HG02571 (cell line): ENCODE results near the gene ERC1.
"Not testable (repeated sequence)": the region's sequence is repeated elsewhere in the genome, so short reads cannot be mapped to it uniquely, and the experiment has no call there.

Experiments
- ATAC-seq: cut with Tn5 transposase; IDR thresholded peaks from one replicate; pipeline ENCODE4 v1.9.1; 2021; ENCODE audit warnings: mild to moderate bottlenecking, moderate library complexity; ENCODE audit not compliant: unreplicated experiment

Gene ERC1

DNA sequence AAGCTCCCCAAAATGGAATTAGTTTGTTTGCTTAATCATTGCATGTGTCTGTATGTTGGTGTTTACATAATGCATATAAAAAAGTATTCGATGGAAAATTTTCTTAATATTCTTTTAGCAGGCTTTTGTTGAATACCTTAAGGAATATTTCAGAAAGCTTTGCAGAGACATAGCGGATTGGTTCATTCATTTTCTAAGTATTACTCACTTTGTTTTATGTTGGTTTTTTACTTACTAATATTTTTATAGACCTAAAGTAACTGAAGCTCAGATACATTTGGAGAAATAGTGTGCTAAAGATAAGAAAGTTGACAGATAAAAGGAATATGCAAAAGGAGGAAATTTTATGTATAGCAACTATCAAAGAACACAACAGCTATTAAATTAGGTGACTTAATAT lies 191.0 kb downstream of the ERC1 start:
- no peak for ATAC-seq

DNA sequence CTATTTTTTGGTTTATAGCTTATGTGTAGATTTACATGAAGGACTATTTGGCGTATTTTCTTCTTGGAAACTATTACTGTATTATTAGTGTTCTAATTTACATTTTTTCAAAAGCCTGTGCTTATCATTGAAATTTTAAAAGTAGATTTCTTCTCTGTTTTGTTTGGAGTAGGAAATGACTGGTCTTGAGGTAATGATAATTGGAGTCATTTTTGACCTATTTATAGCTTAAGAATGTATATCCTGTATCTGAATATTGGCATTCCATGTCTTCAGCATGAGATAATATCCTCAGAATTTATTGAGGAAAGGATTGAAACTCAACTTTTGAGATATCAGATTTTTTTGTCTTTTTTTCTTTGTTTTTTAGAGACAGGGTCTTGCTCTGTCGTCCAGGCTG lies 193.4 kb downstream of the ERC1 start:
- ATAC-seq, result no peak

DNA sequence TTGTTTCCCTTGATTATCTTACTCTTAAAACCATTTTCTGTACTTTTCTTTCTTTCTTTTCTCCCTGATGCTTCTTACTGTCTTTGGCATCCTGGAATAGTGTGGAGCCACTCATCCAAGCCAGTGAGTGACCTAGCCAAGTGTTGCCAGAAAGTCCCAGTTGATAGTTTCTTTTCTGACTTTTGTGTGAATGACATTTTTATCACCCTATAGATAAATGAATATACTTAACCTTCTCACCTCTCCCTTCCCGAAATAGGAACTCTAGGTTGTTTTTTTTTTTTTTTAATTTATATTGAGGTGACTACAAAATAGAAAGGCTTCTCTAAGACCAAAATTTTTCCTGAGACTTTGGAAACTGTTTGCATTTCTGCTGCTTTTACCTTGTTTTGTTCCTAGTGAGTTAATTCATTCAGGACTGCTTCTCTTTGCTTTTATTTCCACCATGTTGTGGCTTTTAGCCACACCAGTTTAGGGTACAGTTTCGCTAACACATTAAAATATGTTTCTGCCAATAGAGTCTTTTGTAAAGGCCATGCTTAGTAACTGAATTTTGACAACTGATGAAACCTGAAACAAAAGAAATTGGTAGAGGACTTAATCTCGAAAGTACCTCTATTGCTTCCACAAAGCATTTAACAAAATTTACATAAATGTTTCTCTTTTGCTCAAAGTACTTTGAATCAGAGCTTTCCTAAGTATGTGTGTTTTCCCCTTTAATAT lies 194.6 kb downstream of the ERC1 start:
- ATAC-seq, result no peak

DNA sequence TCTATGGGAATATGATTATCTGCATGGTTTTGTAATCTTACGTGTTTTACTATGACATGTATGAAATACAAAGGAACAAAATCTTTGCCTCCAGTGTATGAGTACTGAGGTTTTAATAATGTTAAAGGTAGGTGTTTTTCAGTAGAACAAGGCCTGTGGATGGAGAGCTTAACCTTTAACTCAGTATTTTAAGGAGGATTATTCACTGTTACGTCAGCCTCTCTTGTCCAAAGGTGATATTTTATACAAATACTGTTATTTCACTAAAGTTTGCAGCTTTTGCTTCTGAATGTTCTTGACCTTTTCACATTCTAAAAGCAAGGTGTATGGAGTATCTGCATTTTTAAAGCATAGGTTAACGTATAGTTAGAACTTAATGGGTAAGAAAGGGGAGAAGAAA lies 195.3 kb downstream of the ERC1 start:
- ATAC-seq, result no peak

DNA sequence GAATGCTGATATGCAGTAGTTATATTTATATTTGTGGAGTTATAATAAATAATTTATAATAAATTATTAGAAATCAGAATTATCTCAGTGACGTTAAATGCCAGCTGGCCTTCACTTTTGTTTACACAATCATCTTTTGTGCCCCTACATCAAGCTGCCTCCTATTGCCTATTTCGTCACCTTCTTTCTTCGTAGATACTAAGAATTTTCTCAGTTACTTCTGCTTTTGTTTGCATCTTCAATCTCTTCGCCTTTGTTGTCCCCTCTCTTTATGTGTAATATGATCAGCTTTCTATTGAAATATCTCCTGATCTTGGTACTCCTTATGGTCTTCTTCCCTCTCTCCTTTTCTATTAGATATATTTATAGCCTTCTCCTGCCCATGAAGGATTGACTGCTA lies 197.0 kb downstream of the ERC1 start:
- no peak for ATAC-seq

DNA sequence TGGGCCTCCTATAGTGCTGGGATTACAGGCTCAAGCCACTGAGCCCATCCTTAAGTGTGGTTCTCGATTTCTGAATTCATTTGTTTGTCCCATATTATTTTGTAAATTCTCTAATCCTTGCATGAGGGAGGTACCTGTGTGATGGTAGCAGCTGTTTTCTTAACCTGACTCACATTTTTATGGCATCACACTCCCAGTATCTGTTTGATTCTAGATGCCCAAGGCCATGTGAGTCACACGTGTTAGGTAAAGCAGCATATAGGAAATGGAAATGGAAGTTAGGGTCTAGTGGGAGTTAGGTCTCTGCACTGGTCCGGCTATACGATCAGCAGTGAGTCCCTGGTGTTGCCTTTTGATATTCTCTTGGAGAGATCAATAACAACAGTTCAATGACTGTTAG lies 198.1 kb downstream of the ERC1 start:
- ATAC-seq, result no peak

DNA sequence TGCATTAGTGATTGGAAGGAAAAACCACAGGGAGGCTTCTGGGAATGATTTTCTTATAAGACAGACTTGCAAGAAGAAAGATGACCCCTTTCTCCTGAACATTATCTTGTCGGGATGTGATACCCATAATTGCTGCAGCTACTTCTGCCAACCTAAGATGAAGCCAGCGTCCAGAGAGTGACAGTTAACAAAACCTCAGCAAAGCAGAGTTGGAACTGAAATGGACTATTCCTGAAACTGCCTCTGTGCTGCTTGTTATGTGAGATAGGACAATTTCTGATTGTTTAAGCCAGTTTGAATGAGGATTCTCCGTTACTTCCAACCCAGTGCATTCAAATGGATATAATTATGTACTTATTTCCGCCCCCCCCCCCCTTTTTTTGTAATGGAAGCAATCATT lies 204.5 kb downstream of the ERC1 start:
- no peak for ATAC-seq

DNA sequence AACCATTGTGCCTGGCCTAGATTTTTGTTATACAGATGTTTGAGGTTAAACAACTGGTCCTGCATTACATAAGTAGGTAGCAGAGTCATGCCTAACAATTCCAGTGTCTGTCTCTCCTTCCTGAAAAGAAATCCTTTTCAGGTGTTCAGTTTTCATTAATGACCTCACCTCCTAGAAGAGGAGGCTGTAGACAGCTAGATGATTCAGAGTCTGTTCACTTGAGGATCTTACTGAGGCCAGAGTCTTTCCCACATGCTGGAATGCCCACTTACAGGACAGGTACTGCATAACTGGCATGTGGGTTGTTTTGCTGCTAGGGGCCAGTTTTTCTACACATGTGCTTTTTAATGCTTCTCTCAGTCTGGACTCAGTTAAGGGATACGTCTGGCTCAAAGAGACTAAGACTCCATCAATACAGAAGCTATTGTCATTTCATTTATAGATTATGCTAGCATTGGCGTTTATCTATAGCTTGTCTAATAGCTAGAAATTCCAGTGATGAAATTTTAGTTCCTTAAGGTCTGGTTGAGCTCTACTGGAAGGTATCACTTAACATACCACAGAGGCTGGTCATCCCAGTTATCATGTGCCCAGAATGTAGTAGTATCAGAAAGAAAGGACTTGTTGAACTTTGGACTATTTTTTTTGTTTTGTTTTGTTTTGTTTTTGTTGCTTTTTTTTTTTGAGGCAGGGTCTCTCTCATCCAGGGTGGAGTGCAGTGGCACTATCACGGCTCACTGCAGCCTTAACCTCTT lies 206.4 kb downstream of the ERC1 start:
- ATAC-seq, result no peak

DNA sequence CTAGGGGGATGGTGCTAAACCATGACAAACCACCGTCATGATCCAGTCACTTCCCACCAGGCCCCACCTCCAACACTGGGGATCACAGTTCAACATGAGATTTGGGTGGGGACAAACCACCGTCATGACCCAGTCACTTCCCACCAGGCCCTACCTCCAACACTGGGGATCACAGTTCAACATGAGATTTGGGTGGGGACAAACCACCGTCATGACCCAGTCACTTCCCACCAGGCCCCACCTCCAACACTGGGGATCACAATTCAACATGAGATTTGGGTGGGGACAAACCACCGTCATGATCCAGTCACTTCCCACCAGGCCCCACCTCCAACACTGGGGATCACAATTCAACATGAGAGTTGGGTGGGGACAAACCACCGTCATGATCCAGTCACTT lies 207.8 kb downstream of the ERC1 start:
- ATAC-seq, result not testable (repeated sequence)

DNA sequence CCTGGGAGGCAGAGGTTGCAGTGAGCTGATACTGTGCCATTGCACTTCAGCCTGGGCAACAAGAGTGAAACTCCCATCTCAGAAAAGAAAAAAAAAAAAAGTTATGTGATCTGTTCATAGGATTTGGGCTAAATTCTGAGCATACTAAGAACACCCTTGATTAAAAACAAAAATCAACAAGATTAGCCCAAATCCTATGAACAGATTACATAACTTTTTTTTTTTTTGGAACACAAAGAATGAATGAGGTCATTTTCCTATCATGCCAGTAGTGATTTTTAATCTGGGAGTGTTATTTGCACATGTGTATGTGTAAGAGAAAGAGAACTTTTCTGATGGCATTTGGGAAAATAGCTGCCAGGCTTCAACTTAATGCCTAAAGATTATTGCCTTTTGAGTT lies 208.7 kb downstream of the ERC1 start:
- no peak for ATAC-seq

DNA sequence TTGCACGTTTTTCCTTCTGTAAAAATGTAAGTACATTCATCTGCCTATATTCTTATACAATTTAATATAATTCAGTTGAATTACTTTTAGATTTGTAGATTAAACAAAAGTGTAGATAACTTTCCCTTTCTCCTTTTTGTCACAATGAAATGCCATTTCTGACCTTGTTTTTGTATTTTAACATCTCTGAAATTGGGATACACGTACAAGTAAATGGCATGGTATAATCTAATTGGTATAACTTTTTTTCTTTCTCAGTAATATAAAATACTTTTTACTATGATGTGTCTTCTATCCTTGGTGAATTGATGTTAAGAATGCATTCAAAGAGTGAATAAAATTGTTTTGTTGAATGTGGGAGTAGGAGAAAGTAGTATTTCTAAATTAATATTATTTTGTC lies 210.0 kb downstream of the ERC1 start:
- no peak for ATAC-seq

DNA sequence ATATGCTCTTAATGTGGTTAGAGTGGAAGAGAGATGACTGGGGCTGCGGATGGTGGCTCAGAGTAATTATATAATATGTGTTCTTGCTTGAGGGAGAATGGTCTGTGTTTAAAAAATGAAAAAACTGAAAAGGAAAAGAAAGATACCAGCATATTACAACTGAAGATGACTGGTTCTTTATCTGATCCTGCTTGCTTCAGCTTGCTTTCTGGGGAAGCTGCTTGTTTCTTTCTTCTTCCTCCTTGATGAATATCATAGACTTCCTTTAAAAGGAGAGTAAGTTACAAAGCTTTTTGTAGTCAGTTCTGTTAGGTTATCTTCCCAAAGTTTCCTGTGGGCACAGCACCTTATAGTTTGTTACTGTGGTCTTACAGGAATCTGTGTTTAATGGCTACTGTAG lies 210.9 kb downstream of the ERC1 start:
- no peak for ATAC-seq

DNA sequence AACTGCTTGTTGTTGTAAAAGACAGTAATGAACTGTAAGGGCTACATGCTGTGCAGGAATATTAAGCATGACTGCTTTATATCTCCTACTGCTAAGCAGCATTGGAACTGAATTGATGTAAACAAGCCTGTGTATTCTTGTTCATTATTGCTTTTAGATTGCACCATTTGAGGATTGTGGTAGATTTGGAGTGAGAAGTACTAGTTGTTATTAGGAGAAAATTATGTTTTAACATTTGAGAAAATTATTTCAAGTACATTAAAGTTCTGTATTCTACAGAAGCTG lies 212.7 kb downstream of the ERC1 start:
- no peak for ATAC-seq

DNA sequence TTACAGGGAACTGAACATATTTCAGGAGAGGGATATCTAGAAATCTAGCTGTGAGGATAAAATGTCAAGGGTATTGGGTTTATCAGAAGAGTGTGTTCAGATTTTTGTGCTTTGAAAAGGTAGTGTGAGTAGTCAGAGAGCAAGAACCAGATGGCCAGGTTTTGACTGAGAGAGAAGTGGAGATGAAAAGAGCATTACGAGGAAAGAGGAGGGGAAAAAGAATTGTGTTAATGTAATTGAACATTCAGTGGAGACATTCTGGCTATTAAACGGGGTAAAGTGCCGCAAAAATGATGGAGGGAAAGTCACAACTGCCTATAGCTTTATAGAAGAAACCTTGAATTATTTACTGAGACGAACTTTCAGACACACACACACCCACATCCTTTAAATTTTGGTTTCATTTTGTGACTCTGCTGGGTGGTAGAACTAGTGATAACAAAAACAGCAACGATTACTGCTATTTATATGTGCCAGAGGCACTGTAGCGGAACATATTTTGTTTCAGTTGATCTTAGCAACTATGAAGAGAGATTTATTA lies 213.6 kb downstream of the ERC1 start:
- no peak for ATAC-seq

DNA sequence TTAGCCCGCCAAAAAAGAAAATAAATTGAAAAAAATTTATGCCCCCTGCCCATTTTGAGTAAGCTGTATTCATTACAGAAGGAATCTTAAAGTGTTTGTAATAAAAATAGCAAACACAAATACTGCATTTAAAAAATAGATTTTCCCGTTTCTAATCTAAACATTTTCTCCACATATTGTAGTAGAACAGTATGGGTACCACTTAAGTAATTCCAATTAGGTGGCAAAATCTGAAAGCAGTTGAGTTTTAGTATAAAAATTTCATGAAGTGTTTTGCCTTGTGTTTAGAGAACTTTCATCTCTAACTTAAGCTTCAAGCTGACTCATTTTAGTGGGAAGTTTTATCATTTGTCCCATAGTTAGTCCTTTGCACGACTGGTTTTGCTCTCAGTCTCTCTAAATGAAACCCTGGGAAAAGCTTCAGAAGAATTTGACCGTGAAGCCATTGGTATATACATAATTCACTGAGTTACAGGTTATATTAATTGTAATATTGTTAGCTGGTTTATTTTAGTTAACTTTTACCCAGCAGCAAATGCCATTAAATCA lies 214.6 kb downstream of the ERC1 start:
- no peak for ATAC-seq

DNA sequence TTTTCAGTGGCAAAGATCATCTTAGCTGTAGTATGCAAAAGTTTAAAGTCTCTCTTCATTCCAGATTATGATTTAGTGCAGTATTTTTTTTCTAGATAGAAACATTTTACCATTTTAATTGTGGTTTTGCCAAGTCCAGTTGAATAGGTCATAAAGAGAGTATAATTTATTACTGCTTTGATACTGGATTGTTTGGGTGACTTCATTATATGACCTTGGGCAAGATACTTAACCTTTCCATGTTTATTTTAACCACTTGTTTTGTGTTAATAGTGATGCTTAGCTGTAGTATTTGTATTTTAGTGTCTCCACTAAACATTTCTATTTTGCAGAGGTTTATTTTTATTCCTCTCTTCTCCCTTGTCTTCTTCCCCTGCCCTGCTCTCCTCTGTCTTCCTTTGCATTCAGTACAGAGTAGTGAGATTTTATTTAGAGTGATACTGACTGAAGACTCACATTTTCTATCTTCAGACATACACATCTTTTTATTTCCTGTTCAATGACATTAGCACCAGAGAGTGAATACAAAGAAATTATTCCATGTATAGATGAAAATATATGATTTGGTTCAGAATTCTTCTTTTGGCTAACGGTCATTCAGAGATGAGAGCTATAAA lies 215.2 kb downstream of the ERC1 start:
- ATAC-seq, result no peak

DNA sequence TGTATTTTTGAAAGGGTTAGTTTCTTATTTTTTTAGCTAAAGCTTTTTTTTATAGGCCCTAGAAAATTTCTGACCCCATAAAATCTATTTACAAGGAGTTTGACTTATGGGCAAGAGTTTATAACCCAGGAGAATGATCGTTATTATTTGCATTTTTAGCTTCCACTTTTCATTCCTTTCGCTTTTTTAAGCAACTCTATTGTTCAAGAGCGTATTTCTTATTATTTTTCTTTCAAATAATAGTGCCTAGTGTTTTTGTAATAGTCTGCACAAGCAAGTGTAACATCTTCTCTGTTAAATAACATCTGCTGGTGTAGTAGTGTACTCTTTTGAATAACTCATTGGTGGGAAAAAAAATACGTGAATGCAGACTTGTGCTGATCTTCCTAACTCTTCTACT lies 216.3 kb downstream of the ERC1 start:
- no peak for ATAC-seq

DNA sequence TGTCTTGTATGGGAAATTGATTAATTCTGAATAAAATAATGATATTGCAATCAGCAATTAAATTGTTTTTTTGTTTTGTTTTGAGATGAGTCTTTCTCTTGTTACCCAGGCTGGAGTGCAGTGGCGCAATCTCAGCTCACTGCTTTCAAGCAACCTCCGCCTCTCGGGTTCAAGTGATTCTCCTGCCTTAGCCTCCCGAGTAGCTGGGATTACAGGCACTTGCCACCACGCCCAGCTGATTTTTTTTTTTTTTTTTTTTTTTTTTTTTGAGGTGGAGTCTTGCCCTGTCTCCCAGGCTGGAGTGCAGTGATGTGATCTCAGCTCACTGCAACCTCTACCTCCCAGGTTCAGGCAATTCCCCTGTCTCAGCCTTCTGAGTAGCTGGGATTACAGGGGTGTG lies 217.7 kb downstream of the ERC1 start:
- not testable (repeated sequence) for ATAC-seq

DNA sequence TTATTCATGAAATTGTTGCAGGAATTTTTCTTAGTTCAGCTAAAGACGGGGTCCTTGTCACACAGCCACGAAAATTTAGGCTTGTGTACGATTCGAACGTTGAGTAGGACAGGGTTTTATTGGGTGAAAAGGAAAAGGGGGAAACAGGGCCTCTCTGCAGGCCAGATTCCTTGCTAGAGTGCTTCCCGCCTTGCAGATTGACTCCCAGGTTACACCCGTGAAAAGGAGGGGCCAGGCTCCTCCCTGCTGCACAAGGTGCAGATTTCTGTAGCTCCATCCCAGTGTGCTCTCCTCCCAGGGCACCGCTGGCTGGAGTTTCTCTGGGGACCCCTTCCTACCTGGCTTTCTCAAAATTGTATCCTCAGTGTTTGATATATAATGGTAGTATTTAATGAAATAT lies 221.5 kb downstream of the ERC1 start:
- no peak for ATAC-seq

DNA sequence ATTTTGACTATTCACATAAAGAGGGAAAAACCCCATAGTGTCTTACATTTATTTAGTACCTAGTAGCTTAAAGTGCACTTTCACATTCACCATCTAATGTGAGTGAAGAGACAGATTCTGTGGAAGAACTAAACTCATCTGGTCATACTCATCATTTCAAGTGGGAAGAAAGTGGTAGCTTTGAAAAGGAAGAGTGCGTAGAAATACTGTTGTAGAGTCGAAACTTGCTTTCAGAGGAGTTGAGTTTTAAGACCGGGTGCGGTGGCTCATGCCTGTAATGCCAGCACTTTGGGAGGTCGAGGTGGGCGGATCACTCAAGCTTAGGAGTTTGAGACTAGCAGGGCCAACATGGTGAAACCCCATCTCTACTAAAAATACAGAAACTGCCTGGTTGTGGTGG lies 222.2 kb downstream of the ERC1 start:
- ATAC-seq, result no peak

DNA sequence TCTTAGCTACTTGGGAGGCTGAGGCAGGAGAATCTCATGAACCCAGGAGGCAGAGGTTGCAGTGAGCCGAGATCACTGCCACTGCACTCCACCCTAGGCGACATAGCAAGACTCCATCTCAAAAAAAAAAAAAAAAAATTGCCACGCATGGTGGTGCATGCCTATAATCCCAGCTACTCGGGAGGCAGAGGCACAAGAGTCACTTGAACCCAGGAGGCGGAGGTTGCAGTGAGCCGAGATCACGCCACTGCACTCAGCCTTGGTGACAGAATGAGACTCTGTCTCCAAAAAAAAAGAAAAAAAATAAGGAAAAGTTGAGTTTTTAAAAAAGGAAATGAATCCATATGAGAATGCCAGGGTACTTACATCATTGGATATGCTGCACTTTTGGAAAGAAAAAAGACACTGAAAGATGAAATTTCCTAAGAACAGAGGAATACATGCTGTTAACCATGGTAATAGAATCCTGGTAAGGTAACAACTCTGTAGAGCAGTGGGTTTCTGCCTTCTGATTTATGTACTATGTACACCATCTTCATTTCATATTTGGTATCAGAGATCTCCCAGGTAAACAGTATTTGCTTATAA lies 222.7 kb downstream of the ERC1 start:
- ATAC-seq, result no peak

DNA sequence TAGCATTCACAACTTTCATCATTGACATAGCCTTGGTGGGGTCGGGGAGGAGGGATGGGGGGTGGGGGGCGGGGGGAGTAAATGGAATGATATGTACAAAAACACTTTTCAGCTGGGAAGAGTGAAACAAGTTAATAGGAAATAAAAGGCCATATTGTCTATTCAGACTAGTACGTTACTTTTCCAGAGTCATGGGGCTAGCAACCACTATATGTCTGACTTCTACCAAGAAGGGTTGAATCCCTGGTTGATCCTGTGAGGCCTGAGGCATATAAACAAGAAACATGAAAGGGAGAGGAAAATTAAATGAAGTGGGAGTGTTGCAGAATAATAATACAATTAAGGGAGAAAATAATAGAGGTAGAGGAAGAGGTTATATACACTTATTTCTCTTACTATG lies 225.5 kb downstream of the ERC1 start:
- ATAC-seq, result no peak
